Stimulated activated CD8-positive, alpha-beta memory T cell treated with anti-CD3 and anti-CD28 coated beads, Interleukin-2, amount 100 ng/mL, for 1 hour (primary cell): Measurements from ENCODE around the gene JCAD.

Experiments
- DNase-seq, 2 donors: peaks; one replicate each; pipeline ENCODE4 v3.0.0-alpha.2; 2020; ENCODE audit warnings: low read depth in 2 of 2

The JCAD gene

DNA sequence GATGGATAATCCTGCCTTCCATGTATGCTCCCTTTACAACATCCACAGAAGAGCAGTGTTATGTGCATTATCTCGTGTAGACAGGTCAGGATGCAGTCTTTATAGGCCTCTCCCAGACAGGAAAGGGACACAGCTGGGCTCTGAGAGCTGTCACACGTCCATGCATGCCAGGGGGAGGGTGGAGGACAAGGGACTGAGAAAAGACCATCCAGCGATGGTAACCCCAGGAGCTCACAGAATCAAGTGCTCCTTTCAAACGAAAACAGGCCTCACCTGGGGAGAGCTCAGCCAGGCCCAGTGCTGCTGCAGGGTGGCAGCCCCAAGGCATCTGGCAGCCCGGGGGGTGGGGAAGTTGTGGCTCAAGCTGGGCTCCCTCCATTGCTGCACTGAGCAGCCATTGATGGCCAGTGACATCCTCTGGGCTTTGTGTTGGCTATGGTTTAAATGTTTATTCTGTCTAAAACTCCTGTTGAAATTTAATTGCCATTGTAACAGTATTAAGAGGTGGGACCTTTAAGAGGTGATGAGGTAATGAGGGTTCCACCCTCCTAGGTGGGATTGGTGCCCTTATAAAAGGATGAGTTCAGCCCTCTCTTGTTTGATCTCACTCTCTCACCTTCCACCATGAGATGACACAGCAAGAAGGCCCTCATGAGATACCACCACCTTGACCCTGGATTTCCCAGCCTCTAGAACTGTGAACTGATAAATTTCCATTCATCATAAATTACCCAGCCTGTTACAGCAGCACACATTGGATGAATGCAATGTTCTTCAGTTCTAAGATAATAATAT lies 15.7 kb downstream of the JCAD start:
- DNase-seq: no peak

- DNase-seq: no peak
These were observed 16.6 kb downstream of the JCAD start for GRCh38 chr10:30042820-30043219.

GRCh38 chr10:30041196-30042105 lies 17.9 kb downstream of the JCAD start:
- no peak for DNase-seq

- no peak for DNase-seq
These were observed 18.8 kb downstream of the JCAD start for GRCh38 chr10:30040597-30040996.

DNA sequence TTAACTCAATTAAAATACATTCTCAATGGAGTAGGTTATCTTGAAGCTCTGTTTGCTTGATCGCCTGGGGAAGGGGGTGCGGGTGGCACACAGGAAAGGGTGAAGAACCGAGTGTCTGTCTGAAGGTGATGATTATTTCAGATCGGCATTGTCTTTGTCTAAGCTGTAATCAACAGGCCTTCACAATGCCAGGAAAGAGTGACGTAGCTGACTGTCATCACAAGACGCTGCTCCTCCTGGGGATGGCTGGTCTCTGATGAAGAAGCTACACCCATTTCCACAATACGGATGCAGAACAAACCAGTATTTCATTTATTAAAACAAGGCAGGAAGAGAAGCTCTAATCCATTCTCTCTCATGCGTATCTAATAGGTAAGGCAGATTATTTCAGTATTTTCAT lies 19.4 kb downstream of the JCAD start:
- no peak for DNase-seq

GRCh38 chr10:30039567-30039966 lies 19.8 kb downstream of the JCAD start:
- DNase-seq: no peak

DNA sequence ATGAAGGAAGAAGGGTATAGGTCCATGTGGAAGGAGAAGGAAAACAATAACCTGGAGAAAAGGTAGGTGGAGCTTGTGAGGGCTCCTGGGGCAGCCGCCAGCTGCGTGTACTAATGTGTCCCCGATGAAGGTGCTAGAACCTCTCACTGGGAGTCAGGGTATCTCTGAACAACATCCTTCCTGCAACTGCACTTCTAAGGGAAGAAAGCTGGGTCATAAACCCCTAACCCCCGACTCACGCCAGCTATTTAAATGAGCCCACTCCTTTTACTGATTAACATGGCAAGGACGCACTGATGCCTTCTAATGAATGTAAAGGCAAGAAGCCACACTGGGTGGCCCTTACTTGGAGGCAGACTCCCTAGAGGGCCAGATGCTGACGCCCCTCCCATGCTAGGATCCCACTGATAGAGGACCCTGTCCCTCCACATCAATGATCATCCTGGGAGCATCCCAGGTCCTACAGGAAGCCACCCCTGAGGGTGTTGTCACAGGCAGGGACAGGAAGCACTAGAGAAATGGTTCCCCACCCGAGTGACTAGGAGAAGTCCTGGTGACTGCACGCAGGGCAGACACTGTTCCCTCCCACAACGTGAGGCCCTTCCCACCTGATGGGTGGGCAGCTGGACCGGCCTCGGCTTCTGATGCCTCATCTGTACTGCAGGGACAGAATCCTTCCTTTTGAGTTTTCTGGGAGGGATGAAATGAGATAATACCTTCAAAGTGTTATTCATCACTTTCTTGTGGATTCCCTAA lies 20.4 kb downstream of the JCAD start:
- DNase-seq: no peak

- no peak for DNase-seq
These were observed 21.6 kb downstream of the JCAD start for GRCh38 chr10:30037620-30038336.

DNA sequence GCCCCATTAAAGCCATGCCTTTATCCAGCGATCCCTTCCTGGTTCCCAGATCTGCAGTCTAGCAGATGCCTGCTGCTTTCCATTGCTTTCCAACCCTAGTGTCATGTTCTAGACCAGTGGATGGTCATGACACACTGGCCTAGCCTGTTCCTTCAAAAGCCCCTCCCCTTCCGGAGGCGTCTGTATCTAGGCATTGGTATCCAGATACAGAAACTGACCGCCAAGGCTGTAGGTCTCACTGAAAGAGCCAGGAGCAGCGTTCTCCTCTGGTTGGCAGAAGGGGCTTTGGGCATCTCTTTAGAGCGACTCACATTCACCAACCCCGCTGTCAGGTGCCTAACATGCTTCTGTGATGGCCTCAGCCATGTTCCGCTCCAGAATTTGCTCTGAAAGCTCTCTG lies 22.6 kb downstream of the JCAD start:
- no peak for DNase-seq

DNA sequence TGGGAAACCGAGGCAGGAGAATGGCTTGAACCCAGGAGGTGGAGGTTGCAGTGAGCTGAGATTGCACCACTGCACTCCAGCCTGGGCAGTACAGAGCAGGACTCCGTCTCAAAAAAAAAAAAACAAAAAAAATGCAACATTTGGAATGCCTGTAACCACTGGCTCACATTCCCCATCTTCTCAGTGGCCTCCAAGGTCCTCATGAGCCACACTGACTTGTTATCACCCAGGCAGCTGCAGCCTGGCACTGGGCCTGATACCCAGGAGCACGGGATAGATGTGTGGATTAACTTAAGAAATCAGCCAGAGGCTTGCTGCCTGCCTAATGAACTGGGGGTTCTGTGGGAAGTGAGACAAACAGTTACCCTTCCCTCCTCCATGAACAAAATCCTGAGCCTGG lies 23.0 kb downstream of the JCAD start:
- no peak for DNase-seq

DNA sequence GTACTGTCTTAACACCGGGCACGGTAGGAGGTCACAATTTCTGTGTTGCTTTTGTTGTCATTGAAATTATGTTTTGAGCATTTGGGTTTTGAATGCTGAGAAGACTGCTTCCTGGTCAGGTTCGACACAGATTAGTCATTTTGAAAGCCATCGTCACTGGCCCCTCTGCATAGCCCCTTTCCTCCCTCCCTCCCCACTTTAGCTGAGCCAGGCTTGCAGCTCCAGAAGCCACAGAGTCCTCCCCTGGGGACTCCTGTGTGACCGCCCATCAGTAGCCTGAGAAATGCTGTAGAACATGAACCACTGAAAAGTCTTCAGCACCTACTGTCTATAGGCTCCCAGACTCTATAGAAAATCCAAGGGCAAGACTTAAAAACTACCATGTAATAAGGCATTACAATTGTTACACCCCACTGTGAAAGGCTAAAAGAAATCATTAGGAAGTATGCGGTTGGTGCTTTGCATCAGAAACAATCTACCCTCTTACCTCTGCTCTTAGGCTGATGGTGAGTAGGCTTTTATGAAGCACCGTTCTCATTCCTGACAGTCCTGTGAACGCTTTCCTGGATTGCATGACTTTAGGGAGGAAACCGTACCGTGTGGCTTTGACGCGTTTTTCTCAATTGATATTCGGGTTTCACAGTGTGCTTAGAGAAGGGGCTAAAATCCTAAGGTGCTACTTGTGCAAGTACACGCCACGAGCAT lies 24.8 kb downstream of the JCAD start:
- no peak for DNase-seq

GRCh38 chr10:30032125-30032524 lies 27.3 kb downstream of the JCAD start:
- DNase-seq: no peak

GRCh38 chr10:30029872-30030256 lies 29.5 kb downstream of the JCAD start:
- DNase-seq: no peak

DNA sequence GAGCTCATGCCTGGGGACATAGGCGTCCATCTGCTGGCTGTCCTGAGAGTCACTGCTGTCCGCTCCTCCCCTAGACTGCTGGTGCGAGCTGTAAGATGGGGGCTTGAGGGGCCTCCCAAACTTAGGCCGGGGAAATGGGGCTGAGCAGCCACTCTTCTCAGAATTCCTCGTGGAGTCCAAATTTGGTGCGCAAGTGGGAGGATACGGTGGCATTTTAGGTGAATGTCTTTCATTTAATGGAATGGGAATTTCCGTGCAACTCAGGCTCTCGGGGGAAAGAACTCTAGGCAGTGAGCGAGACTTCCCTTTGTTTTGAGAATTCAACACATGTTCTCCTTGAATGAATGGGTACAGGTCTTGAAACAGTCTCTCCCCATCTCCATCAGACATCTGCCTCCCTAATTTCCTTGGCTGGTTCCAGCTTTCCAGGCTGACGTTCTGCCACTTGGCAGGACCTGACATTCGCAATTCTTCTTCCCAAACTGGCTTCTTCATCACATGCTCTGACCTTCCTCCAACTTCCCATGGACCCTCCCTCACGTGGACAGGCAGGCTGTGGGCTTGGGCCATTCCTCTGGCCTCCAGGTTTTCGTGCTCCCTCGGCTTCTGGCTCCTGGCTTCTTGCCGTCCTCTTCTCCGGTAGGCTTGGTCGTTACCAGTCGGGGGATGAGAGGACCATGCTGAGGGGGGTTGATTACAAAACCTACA lies 30.1 kb downstream of the JCAD start:
- DNase-seq: no peak

DNA sequence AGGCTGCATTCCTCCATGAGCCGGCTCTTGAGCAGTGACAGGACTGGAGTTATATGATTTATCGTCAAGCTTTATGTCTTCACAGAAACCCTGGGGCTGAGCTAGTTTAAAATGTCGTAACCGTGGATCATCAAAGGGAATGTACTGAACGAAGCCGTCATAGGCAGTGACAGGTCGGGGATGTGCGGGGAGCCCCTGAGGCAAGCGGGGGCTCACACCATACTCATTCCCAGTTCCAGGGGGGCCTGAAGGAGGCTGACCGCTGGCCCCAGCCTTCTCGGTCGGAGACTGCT lies 30.7 kb downstream of the JCAD start:
- DNase-seq: no peak

DNA sequence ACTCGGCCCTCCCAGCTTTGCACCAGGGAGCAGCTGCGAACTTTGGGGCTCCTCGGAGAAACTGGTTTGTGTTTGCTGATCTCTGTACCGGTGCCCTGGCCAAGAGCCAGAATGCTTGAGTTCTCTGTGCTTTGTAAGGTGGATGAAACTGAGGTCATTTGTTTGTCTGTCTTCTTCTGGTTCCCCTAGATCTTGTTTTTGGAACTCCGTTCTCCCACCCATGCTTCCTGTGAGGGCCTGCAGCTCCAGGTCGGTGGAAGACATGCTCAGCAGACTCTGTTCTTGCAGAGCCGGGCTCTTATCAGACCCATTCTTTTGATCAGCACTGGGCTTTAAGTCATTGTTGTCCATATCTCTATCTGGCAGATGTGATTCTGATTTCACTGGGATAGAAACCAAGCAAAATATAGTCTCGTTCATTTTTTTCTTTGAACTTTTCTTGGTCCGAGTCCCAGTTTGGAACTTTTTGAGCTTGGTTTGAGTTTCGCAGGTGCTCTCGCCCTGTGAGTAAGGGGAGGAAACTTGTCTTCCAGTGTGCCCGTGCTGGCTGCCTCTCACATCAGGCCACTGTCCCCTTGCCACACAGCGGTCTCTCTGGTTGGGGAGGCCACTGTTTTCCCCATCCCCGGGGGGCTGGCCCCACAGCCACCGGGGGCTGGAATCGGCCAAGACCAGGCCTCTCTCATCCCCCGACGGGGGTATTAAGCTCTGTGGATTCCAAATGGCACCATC lies 31.2 kb downstream of the JCAD start:
- DNase-seq: no peak

- DNase-seq: peak; percentile 65 to 69
These were observed 32.1 kb downstream of the JCAD start for GRCh38 chr10:30027057-30028005.

DNA sequence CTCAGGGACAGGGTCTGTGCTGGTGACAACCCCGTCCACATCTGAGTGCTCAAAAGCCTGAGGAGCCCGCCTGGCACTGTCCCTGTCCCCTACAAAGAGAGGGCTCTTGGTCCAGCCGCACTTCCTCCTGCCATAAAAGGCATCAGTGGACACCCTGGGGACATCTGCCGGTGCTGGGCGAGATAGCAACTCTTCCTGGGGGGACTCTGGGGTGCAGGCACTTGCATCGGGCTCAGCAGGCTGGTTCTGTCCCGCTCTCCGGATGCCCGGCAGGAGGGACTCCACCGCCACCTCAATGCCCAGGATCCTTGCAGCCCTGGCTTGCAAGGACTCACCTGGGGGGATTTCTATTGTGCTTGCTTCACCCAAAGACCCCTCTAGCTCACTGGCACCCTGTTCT lies 32.8 kb downstream of the JCAD start:
- DNase-seq: no peak

DNA sequence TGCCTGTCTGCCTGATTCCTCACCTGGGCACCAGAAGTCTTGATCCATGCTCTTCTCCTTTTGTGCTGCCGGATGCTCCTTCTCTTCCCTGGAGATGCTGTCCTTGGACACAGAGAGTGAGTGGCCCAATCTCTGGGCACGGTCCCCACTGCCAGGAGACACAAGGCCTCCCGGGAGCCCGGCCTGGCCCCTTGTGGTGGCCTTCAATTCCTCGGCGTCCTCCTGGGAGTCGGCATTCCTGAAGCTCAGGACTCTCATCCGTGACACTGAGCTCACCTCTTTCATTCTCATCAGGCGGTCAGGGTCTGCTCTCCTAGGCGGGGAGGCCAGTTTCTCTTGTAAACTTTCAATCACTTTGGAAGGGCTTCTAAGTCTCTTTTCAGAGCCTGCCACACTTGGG lies 33.3 kb downstream of the JCAD start:
- no peak for DNase-seq
